DMS53 treated with DMSO at 0.1 percent for 48 hours (cell line): ENCODE data around the gene FBXO42.
"Not testable (repeated sequence)": the region's sequence is repeated elsewhere in the genome, so short reads cannot be mapped to it uniquely, and the experiment has no call there.

Experiments used
- DNase-seq: peaks from one replicate; lab custom pipeline; 2025; ENCODE audit not compliant: unreplicated experiment; lab: John Stamatoyannopoulos, UW

FBXO42 gene

DNA sequence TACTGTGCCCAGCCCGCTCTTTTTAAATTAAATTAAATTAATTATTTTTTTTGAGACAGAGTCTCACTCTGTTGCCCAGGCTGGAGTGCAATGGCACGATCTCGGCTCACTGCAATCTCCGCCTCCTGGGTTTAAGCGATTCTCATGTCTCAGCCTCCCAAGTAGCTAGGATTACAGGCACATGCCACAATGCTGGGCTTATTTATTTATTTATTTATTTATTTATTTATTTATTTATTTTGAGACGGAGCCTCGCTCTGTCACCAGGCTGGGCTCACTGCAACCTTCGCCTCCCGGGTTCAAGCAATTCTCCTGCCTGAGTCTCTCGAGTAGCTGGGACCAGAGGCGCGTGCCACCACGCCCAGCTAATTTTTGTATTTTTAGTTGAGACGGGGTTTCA, 129.6 kb downstream of the FBXO42 start:
- DNase-seq: not testable (repeated sequence)

DNA sequence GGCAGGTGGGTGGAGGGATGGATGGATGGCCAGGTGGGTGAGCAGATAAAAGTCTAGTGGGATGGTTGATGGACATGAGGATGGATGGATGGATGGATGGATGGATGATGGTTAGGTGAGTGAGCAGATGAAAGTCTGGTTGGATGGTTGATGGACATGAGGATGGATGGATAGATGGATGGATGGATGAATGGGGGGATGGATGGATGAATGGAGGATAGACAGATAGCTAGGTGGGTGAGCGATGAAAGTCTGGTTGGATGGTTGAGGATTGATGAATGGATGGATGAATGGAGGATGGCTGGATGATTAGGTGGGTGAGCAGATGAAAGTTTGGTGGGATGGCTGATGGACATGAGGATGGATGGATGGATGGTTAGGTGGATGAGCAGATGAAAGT, 130.8 kb downstream of the FBXO42 start:
- DNase-seq: no peak

DNA sequence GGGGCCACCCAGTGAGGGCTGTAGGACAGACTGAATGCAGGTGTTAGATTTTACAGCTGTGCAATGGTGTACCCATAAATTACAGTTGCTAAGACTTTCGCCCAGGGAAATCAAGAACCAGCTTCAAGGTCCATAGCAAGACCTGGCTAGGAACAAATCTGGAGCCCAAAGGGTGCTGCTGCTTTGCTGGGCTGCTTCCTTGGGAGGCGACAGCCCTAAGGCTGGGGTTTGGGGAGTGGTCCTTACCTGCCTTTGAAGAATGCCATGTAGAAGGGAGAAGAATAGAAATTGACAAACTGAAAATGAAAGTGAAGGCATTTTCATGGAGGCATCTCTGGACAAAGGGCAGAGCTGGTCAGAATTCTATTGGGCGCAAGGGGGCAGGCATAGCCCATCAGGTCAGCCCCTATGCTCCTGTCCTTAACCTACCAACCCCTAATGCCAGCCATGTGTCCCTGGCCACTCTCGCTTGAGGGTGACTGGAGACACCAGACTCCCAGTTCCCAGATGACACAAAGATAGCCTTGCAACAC, 132.2 kb downstream of the FBXO42 start:
- DNase-seq: no peak

DNA sequence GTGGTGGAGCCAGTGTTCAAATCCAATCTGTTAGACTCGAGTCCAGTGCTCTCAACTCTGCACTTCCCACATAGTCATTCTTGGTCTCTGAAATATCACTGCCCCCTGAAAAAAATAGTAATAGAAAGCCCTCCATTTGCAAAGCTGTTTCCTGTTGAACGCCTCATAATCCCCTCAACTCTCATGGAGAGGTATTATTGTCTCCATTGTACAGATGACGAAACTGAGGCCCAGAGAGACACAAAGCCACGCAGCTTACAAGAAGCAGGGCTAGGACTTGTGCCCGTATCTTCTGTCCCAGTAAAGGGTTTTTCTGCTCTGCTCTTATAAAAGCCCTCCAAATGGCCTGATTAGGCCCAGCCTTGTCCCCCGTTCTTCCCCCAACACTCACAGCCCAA, 133.6 kb downstream of the FBXO42 start:
- no peak for DNase-seq

DNA sequence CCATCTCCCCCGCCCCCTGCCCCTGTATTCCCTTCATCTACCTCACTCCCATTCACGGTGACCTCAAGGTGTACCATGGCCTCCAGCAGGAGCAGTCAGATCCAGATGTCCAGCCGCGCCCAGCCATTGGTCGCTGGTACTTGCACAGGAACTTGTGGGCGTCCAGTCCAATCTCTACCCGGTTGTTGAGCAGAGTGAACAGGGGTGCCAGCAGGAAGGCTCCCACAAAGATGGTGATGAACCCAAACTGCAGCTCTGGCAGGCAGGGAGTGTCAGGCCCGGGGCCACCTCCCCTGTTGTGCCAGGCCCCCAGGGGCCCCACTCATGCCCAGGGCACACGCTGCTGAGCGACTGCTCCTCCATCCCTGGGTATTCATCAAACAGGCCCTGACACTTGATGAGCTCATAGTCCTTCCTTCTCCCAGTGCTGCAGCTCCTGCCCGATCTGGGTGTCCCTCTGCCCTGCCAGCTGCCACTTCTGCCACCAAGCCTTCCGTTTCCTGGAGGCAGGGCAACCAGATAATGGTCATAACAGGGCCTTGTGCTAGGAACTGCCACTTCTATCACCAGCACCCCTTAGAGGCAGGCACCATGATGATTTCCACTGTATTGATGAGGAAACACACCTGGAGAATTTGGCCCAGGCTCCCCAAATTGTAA, 134.1 kb downstream of the FBXO42 start:
- peak; percentile 32 for DNase-seq

DNA sequence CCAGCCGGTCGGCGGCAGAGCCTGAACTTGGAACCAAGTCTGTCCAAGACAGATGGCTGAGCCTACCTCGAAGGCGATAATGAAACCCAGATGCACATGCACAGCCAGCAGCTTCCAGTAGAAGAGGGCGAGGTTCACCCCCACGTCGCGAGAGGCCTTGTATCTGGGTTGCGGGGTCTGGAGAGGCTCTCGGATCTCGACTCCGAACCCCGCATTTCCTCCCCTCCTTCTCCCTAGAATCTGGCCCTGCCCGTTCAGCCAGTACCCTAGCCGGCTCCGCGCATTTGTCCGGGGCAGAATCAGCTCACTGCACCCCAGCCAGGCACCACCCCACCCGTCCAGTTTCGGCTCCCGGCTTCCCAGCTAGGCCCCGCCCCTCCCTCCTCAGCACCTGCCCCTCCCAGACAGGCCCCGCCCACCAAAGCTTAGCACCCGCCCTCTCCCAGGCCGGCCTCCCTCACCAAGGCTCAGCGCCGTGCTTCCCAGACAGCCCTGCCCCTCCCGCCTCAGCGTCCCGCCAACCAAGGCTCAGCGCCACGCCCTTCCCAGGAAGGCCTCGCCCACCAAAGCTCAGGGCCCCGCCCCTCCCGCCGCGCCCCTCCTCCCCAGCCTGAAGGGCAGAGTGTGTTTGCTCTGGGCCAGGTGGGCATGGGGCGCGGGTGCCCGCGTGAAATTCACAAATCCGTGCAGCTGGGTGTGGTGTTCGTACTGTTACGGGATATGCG, 135.1 kb downstream of the FBXO42 start:
- DNase-seq: peak; percentile 90

DNA sequence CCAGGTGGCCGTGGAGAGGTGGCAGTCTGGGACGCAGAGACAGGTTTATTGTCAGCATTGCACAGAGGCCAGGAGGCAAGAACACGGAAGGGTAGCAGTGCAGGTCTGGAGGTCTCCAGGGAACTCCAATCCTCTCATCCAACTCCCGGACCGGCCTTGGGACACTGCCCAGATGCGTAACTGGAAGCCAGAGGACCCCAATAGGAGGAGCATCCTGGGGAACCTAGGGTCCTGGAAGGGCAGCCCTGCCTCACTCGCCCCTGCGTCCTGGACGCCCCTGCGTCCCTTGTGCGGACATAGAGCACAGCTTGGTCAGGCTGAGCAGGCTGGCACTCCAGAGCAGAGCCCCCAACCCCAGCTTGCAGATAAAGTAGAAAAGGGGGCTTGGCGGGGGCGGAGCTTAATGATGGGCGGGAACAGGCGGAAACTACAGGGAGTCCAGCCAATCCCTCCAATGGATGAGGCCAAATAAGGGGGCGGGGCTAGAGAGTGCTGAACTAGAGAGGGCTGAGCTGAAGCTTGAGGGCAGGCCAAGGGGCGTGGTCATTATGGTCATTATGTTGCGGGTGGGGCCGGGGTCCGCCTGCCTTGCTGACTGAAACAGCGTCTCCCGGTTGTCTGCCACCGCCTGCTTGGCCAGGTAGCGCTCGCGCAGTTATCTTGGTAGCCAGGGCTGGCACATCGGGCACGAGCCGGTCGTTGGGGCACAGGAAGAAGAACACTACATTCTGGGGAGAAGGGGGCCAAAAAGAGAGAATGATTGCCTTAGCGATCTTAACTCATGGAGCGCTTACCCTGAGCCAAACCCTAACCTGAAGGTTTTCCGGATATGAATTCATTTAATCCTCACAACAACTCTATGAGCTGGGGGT, 136.2 kb downstream of the FBXO42 start:
- DNase-seq: peak; percentile 29

DNA sequence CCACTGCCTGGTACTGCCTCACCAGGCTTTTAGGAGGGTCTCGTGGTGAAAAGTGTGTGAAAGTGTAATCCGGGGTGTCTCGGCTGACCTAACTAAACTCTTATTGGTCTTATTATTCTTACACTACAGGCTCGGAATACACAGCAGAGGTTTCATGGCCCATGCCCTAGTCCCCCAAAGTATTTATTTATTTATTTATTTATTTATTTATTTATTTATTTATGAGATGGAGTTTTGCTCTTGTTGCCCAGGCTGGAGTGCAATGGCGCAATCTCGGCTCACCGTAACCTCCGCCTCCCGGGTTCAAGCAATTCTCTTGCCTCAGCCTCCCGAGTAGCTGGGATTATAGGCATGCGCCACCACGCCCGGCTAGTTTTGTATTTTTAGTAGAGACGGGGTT, 137.0 kb downstream of the FBXO42 start:
- DNase-seq: not testable (repeated sequence)

DNA sequence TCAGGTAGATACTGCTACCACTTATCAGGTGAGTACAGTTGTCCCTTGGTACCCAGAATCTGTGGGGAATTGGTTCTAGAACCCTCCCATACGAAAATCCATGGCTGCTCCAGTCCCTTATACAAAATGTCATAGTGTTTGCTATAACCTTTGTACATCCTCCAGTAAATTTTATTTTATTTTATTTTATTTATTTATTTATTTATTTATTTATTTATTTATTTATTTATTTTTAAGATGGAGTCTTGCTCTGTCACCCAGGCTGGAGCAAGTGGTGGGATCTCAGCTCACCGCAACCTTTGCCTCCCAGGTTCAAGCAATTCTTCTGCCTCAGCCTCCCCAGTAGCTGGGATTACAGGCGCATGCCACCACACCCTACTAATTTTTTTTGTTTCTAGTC, 138.7 kb downstream of the FBXO42 start:
- not testable (repeated sequence) for DNase-seq

DNA sequence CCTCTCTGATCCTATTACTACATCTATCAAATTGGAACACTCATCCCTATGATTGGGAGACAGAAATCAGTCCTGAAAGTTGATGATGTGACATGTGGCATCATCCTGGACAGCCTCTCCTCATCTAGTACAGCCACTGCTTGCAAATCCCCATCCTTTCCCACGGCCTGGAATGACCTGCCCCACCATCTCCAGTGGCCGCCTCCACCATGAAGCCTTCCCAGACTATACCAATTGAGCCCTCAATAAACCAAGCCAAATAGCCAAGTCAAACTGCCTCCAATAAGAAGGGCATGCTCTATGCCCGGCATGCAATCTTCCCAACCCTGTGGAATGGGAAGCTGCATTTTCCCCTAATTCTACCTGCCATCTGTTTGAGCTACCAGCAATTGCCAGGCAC, 139.3 kb downstream of the FBXO42 start:
- DNase-seq: no peak

DNA sequence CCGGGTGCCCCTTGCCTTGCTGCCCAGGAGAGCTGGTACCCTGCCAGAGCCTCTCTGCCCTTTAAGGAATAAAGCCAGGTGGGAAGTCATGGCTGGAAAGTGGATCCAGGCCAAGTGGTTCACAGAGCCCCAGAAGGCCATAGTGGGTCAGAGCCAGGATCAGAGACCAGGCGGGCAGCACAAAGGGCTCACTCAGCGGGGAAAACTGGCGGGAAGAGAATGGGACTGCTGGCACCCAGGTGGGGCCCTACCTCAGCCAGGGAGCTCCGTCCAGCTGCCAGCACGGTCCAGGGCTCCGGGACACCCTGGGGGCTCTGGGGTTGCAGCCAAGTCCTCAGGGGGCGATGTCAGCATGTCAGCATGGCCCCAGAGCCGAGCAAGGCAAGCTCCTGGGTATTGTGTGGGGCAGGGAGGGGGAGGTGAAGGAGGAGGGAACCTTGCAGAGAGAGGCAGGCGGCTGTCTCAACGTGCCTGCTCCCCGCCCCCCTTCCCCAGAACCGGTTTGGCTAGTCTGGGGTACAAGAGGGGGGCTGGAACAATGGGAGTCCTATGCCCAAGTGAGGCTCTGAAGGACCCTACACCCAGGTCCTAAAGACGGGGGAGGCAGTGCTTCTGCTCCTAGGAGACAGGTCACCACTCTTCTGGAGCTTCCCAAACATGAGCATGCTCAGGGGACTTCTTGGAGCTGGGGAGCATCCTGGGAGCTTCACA, 139.9 kb downstream of the FBXO42 start, which contains the start of gene ARHGEF19:
Gene ARHGEF19, minus strand, starts transcription at position 402 of the 711 bp plus-strand sequence. CDS start 3,598 bp downstream, outside the sequence.
- DNase-seq: peak; percentile 53

DNA sequence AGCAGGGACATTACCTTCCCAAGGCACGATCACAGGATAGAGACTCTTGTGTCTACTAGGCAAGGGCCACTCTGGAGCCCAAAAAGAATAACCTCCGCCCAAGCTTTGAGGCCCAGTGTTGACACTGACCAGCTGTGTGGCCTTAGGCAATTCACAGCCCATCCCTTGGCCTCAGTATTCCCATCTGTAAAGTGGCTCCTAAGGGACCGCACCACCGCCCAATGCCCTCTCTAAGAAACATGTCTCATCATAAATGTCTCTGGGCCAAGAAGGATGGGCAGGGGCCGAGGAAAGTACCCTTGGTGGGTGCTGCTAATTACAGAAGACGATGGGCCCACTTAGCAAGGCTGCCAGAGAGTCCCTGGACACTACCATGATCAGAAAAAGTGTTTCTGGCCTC, 140.5 kb downstream of the FBXO42 start:
- DNase-seq: no peak

DNA sequence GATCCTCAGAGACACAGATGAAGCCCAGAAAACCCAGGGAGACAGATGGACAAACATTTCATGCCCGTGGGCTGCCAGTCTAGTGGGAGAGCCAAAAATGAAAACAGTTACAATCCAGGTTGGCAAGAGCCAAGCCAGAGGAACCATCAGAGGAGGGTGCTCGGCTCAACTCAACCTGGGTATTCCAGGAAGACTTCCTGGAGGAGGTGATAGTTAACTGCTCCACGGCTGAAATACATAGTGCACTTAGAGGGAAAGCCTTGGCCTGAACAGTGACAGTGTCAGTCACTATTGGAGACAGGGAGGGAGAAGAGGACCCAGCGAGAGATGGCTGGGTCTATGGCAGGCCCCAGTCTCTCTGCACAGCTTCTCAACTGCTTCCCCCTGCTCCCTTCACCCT, 141.7 kb downstream of the FBXO42 start:
- no peak for DNase-seq

DNA sequence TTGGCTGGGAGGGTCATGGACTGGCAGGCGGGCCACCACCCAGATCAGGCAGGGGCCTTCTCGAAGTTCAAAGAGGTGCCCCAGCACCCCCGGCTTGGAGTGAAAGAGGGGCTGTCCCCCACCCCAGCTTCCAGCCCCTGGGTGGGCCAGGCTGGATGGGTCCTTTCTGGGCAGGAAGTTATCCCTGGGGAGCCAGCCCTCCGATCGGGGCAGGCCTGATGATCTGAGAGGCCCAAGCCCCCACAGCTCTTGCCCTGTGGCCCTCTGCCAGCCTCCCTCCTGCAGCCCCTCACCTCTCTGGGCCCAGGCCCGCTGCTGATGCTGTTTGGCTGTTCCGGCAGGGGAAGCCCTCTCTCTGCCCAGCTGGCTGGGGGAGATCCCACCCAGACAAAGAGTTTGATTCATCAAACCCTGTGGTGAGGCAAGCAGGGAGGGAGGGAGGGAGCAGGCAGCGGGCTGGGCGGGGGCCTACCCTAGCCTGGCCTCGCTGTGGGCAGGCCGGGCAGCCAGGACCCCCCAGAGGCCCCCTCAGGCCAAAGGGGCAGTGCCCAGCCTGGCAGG, 142.4 kb downstream of the FBXO42 start:
- no peak for DNase-seq

DNA sequence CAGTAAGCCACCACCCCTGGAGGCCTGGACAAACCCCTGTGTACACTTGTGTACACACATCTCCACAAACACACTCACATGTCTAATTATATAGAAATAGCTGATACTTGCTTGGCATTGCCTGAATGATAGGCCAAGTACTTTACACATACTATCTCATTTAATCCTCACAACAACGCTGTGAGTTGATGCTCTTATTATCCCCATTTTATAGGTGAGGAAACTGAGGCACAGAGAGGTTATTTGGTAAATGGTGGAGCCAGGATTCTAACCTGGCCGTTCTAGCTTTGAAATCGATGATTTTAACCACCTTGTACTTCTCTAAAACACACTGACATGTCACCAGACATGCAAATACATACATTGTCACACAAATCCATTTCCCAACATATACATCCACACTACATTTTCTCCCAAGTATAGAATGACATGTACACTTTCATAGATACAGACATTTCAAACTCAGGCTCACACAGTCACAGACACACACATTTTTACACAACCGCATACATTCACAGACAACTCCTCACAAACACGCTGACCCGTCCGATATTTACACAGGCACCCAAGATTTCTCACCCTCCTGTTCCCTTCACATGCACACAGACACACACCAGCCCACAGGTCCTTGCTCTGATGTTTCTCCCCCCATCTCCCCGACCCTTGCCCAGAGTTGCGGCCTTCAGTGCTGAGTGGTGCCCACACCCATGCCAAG, 143.0 kb downstream of the FBXO42 start:
- no peak for DNase-seq

DNA sequence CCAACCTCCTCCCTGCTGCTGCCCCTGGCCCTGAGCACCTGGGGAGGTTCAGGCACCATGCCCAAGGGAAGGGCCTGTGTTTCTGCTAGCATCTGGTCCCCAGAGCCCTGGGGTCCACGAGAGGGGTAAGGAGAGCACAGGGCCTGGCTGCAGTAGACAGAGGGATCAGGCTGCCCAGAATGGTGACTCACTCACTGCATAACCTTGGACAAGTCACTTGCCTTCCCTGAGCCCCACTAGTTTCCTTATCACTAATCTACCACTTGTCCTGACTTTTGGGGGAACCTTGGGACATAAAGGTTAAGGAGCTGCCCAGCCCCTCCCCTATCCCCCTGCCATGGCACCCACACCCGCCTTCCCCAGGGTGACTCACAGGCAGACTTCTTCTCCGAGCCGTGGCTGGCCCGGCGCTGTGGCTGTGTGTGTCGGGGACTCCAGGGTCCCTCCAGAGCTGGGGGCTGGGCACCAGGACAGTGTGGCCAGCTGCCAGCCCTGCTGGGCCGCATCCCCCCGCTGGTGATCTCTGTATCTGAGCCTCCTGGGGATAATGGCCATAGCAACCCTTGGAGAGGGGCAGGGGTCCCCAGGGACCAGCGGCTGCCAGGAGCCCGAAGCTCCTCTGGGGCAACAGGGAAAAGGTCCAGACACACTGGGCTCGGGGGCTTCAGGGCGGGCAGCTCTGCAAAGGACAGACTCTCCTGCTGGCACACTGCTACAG, 143.9 kb downstream of the FBXO42 start:
- no peak for DNase-seq

DNA sequence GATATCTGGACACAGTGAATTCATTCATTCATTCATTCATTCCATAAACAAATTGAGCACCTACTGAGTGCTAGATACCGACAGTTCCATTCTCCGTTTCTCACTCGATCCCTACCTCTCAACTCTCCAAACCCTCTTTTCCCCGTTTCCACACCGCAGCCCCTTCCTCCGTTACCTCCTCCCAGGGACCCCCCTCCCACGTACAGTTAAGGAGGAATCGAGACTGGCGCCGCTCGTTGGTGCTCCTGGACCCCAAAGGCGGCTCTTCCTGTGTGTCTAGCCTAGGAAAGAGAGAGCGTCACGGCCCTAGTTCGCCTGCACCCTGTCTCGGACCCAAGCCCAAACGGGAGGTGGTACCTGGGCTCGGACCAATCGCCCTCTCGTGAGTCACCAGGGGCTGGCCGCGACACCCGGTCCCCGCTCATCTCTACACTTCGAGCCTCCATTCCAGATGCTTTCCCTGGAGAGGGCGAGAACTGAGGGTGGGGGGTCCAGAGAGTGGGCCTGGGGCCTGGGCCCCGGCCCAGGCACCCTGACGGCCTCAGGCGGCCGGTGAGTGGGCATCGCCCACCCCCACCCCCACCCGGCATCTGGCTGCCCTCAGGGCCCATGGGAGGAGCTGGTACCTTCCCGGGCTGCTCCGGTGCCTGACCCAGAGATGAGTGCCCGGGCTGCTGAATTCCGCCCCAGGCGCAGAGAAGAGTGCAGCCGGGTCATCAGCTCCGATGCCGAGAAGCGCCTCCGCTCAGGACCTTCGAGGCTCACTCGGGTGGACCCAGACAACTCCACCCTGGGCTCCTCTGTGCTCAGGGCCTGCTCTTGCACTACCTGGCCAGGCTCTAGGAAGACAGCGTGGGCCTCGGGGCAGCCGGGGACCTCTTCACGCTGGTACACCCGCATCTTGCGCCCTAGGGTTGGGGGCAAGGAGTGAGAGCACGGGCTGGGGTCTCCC, 144.7 kb downstream of the FBXO42 start:
- DNase-seq: no peak
